SH-SY5Y (cell line): ENCODE measurements around the gene FOXF1.

Experiments used
- GATA2 ChIP-seq: IDR thresholded peaks from 2 replicates; pipeline ENCODE4 v1.6.1; 2011; ENCODE audit warnings: mild to moderate bottlenecking, low read depth, low read length
- GATA3 ChIP-seq: IDR thresholded peaks from 2 replicates; pipeline ENCODE4 v1.6.1; 2011; ENCODE audit warnings: low read depth, mild to moderate bottlenecking, low read length, moderate library complexity

DNA sequence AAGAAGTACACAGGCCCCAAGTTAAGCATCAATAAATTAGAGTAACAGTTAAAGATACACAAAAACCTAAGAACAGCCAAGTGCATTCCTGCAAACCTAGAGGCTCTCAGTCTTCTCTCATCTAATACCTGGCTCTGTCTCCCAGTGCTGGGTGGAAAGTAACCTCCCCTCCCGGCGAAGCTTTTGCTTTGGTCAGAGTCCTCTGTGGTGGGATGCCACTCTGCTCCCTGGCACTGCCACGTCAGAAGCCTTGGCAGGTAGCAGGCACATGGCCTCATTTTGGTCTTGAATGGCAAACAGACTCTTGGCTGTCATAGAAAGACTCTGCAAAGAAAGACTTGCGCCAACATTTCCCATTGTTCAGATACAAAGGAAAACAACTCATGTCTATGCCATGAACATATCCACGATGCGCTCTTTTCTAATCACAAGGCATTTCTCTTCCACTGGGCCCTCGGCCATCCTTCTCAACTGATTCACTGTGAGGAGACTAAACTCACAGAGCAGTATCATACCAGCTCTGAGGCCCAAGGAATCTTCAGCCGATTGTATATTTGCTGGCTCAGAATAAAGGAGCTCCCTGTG, 23.5 kb downstream of the FOXF1 start:
- TF ChIP-seq GATA2 (no peak), GATA3 (no peak)
